H7 (cell line): ENCODE data around the gene DCTPP1. TPM values are rescaled to one million over a fixed set of nuclear protein-coding genes. Genes with fewer than 3 reads are reported as not detected.
"Not testable (repeated sequence)": the region's sequence is repeated elsewhere in the genome, so short reads cannot be mapped to it uniquely, and the experiment has no call there.

ENCODE experiments used
- DNase-seq: peaks from one replicate; pipeline ENCODE4 v3.0.0; 2012
- H3K27me3 ChIP-seq: 2 replicates; pipeline ENCODE4 v1.6.0; 2011; ENCODE audit warnings: mild to moderate bottlenecking, low read length; ENCODE audit not compliant: control insufficient read depth, insufficient read depth
- H3K36me3 ChIP-seq: replicated peaks from 2 replicates; pipeline ENCODE4 v1.5.1; 2011; ENCODE audit warnings: low read length; ENCODE audit not compliant: control insufficient read depth, insufficient read depth
- H3K4me3 ChIP-seq: 2 replicates; pipeline ENCODE4 v1.5.1; 2011; ENCODE audit warnings: low read depth, mild to moderate bottlenecking, control low read depth, low read length, moderate library complexity; ENCODE audit not compliant: insufficient read depth
- total RNA-seq: library from RNA; depleted of rRNA; stranded (reverse); fragments of >200 nt; shearing (Covaris generic); gene quantifications from 2 replicates; pipeline ENCODE4 v1.2.3, GENCODE V29; 2014

Gene DCTPP1
- total RNA-seq, 1 experiment from 2014 or later: 74.2 TPM

DNA sequence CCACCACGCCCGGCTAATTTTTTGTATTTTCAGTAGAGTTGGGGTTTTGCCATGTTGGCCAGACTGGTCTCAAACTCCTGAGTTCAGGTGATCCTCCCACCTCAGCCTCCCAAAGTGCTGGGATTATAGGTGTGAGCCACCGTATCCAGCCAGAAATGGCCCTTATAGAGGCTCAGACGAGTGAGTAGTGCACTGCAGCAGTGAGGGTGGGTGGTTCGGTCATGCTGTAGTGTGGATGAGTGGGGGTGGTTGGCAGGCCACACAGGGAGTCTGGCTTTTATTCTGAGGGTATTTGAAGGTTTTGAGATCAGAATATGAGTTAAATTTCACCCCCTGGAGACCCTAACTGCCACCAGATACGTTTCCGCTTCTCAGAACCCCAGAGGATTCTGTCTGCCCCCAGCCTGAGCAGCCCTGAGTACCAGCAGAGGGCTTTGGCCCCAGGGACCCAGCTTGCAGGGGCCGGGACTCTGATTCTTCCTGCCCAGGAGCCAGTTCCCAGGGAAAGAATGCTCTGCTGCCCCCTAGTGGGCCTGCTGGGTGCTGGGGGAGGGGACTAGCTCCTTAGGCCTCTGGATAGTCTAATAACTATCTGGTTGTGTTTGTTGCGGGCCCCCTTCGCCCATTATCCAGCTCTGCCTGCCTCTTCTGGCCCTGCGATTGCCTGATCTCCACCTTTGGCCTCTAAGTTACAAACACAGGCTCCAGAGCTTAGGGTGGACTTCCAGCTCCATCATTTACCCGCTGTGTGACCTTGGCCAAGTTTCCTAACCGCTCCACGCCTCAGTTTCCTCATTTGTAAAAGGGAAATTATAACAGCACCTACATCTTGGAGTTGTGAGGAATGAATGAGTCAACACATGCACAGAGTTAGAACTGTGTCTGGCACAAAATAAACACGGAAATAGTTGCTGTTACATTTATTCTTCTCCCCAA is 20.4 kb downstream of the DCTPP1 start:
- Histone ChIP-seq H3K27me3 (no peaks in the 10 kb centered on the region; the same call in 1 of the 2 replicates), H3K36me3 (peaks cover 15% of the 10 kb centered on the region), H3K4me3 (no peak overlapping the region)
- peak; percentile 94 for DNase-seq

DNA sequence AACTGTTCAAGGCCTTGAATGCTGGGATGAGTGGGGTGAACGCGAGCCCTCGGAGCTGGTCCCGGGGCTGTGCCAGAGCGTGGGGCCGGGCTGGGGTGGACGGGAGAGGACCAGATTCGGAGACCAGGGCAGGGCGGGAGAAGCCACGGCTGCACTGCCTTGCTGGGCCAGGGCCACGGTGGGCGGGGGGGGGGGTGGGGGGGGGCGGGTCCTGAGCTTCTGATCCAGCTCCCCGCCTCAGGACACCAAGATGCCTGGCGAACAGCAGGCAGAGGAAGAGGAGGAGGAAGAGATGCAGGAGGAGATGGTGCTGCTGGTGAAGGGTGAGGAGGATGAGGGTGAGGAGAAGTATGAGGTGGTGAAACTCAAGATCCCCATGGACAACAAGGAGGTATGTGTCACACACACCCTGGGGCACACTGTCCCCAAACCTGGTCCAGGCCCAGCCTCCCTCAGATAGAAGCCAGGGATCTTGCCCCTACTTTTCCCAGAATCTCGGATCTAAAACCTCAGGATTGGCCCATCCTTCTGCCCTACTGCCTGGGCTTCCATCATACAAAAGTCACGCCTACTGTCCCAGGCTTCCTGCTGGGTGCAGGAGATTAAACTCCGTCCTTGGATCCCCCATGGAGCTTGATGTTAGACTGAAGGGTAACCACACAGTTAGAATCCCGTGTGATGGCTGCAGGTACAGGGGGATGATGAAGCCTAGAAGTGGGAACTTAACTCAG is 21.9 kb downstream of the DCTPP1 start:
- peak; percentile 87 for DNase-seq
- H3K4me3 ChIP-seq: peak overlapping the region; percentile 82
- H3K27me3 ChIP-seq: no peaks in the 10 kb centered on the region; the same call in 1 of the 2 replicates
- H3K36me3 ChIP-seq: peaks cover 12% of the 10 kb centered on the region

DNA sequence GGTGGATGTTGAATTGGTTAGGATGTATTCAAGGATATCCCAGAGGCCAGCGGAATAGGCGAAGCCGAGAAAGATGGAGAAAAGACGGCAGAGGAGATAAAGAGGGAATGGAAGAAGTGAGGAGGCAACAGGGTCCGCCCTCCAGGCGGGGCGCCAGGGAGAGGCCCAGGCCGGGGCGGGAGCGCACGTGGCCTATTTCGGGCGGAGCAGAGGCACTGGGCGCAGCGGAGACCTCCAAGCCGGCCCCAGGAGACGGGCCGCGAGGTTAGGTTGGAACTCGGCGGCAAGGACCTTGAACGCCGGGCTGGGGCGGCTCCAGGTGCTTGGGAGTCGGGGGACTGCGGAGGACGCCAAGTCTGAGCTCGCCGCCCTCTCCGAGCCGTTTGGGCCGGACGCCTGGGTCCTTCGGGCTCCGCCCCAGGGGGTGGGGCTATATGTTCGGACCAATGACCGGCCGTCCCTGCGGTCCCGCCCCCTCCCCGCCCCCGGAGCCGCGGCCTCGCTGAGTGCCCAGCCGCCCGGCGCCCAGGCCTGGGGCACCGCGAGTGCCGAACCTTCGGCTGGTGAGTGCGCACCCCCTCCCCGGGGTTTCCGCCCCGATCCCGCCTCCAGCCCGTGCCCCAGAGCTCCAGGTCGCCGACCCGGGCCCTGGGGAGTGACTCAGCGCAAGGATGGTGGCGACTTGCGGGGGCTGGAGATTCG is 22.6 kb downstream of the DCTPP1 start, which contains the start of gene ZNF771:
Gene ZNF771 (plus strand): TSS at position 505 of the 702 bp plus-strand sequence. CDS start 448 bp downstream, outside the sequence.
- peaks cover 11% of the 10 kb centered on the region for H3K36me3 ChIP-seq
- H3K27me3 ChIP-seq: no peaks in the 10 kb centered on the region; the same call in 1 of the 2 replicates
- peak; percentile 98 for DNase-seq
- H3K4me3 ChIP-seq: peak within 1 kb of the TSS; percentile 82

DNA sequence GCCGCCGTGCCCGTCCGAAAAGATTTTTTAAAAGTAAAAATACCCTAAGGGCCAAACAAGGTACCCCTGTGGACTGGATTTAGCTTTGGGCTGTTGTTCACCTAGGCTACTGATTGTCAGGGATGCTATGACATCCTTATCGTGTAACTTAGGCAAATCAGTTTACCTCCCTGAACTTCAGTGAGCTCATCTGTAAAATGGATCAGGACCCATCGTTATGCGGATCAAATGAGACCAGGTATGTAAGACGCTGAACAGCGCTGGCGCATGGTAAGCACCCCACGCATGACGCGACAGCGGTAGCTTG is 23.1 kb downstream of the DCTPP1 start:
- H3K4me3 ChIP-seq: peak overlapping the region; percentile 82
- no peak for DNase-seq
- H3K27me3 ChIP-seq: no peaks in the 10 kb centered on the region; the same call in 1 of the 2 replicates
- peaks cover 8% of the 10 kb centered on the region for H3K36me3 ChIP-seq

DNA sequence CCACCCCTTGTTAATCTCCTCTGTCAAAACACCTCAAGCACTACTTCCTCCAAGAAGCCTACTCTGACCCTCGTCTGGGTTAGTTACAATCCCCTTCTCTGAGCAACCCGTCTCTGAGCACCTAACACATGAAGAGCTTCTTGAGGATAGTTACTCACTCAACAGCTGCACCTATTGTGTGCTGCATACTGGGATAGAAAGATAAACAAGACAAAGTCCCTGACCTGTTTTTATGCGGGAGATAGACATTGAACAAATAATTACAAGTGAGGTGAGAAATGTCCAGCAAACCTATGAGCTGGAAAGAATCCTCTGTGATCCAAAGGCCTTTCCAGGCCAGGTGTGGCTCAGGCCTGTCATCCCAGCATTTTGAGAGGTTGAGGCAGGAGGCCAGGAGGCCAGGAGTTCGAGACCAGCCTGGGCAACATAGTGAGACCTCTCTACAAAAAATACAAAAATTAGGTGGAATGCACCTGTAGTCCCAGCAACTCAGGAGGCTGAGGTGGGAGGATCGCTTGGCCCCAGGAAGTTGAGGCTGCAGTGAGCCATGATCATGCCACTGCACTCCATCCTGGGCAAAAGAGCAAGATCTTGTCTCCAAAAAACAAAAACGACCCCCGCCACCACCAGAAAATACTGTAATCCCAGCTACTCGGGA is 27.9 kb downstream of the DCTPP1 start:
- Histone ChIP-seq H3K36me3 (peaks cover 8% of the 10 kb centered on the region), H3K27me3 (no peaks in the 10 kb centered on the region; the same call in 1 of the 2 replicates), H3K4me3 (no peak overlapping the region)
- DNase-seq: no peak

DNA sequence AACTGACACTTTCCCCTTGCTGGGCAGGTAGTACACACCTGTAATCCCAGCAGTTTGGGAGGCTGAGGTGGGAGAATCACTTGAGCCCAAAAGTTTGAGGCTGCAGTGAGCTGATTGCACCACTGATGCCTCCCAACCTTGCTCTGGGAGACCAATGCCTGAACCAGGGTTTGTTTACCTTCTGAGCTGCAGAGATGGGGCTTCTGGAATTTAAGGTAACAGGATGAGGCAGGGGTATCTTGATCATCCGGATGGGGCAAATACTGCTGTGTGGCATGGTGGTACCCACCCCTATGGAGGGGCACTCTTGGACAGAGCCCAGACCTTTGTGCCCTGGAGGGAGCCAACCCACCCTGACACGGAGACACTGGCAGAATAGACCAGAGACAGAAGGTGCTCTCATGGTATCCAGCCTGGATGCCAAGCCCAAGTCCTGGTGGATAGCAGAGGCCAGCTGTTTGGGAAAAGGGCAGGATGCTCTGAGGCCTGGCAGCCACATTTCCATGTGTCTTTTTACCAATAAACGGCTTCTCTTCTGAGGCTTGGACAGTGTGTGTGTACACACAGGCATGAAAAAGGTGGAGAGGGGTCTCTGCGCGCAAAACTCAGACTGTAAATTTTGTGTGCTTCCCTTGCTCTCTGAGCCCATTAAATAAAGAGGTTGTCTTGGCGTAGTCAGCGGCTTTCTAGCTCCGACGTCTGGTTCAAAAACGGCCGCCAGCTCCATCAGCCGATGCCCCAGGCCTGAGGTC is 30.2 kb downstream of the DCTPP1 start:
- DNase-seq: peak; percentile 46
- Histone ChIP-seq H3K36me3 (peaks cover 8% of the 10 kb centered on the region), H3K4me3 (peak overlapping the region; percentile 59), H3K27me3 (no peaks in the 10 kb centered on the region)

DNA sequence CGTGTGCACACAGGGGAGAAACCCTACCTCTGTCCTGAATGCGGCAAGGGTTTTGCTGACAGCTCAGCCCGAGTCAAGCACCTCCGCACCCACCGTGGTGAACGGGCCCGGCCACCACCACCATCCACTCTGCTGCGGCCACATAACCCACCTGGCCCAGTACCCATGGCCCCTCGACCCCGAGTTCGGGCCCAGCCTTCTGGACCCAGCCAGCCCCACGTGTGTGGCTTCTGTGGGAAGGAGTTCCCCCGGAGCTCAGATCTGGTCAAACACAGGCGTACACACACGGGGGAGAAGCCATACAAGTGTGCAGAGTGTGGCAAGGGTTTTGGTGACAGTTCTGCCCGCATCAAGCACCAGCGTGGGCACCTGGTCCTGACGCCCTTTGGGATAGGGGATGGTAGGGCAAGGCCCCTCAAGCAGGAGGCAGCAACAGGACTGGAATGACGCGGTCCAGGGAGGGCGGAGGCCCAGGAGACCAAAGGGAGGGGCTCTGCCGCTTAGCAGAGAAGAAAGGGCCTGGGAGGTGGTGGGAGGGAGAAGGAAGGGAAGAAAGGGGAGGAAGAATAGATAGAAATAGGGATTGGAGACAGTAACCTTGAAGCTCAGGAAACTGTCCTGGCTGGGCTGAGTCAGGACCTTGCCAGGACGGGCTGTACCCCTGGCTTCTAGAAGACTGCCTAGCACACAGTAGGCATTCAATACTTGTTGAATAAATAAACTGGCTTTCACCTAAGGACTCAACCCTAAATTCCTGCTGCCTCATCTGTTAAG is 31.0 kb downstream of the DCTPP1 start:
- DNase-seq: peak; percentile 67
- H3K36me3 ChIP-seq: peaks cover 8% of the 10 kb centered on the region
- H3K4me3 ChIP-seq: no peak overlapping the region
- H3K27me3 ChIP-seq: no peaks in the 10 kb centered on the region

DNA sequence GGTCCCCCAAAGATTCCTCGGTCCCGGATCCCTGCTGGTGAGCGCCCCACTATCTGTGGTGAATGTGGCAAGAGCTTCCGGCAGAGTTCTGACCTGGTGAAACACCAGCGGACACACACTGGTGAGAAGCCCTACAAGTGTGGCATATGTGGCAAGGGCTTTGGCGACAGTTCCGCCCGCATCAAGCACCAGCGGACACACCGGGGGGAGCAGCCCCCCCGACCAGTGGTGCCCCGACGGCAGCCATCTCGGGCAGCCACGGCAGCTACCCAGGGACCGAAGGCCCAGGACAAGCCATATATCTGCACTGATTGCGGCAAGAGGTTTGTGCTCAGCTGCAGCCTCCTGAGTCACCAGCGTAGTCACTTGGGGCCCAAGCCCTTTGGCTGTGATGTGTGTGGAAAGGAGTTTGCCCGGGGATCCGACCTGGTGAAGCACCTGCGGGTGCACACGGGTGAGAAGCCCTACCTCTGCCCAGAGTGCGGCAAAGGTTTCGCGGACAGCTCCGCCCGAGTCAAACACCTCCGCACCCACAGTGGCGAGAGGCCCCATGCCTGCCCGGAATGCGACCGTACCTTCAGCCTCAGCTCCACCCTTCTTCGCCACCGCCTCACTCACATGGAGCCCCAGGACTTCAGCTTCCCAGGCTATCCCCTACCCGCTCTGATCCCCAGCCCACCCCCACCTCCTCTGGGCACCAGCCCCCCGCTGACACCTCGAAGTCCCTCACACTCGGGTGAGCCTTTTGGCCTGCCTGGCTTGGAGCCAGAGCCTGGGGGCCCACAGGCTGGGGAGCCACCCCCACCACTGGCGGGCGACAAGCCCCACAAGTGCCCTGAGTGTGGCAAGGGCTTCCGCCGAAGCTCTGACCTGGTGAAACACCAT is 31.8 kb downstream of the DCTPP1 start:
- H3K36me3 ChIP-seq: peaks cover 8% of the 10 kb centered on the region
- no peak overlapping the region for H3K4me3 ChIP-seq
- no peak for DNase-seq
- H3K27me3 ChIP-seq: no peaks in the 10 kb centered on the region

DNA sequence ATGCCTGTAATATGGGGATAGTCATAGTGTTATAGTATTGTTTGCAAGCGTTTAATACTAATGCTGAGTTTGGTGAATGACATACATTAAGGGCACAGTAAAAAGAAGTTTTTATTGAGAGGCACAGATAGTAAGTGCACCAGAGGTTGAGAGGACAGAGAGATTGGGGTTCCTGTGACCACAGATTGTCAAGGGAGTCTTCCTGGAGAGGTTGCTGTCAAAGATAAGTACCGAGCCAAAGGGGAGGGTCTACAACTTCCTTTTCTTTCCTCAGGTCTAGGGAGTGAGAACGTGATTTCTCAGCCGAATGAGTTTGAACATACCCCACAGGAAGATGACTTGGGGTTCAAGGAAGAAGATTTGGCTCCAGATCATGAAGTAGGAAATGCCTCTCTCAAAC is 32.8 kb downstream of the DCTPP1 start:
- Histone ChIP-seq H3K4me3 (no peak overlapping the region), H3K27me3 (no peaks in the 10 kb centered on the region), H3K36me3 (peaks cover 8% of the 10 kb centered on the region)
- DNase-seq: no peak

DNA sequence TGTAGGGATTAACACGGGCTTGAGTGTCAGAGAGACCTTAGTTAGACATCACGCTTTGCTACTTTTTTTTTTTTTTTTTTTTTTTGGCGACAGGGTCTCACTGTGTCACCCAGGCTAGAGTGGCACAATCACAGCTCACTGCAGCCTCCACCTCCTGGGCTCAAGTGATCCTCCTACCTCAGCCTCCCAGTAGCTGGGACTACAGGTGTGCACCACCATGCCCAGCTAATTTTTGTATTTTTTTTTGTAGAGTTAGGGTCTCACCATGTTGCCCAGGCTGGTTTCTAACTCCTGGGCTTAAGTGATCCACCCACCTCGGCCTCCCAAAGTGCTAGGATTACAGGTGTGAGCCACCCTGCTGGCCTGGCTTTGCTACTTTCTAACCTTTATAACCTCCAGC is 33.2 kb downstream of the DCTPP1 start:
- not testable (repeated sequence) for DNase-seq, H3K4me3 ChIP-seq, H3K27me3 ChIP-seq, H3K36me3 ChIP-seq

DNA sequence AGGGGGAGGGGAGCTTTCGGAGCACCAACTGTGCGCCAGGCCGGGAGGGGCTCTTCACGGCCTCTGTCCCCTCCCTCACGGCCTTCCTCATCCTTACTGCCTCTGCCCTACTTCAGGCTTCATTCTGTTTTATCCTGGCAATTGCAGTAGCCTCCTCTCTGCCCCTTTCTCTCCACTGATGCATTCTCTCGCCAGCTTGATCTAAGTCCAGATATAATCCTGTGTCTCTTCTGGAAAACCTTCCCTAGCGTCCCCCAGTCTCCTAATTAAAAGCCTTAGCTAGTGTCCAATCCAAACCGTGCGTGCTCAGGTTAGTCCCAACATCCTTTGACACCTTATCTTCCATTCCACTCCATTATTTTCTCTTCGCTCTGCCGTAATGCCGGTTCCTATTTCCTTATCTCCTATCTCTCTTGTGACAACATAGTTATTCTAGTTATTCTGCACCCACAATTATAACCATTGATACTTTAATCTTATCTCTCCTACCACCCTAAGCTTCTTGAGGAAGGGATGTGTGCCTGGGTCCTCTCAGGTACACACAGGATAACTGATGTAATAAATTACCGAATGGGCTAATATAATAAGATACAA is 33.7 kb downstream of the DCTPP1 start:
- peak overlapping the region; percentile 93 for H3K4me3 ChIP-seq
- no peaks in the 10 kb centered on the region for H3K27me3 ChIP-seq
- H3K36me3 ChIP-seq: peaks cover 8% of the 10 kb centered on the region
- no peak for DNase-seq
